Measurements from ENCODE around the gene PRDM16.
A peak's percentile ranks its signal among the peaks of the same experiment; 100 is the strongest.

Gene PRDM16

GRCh38 chr1:3390291-3390690 lies 321.3 kb downstream of the PRDM16 start (continued):
- no peak for TF ChIP-seq ZNF148 (tag by site-specific recombination; IDR thresholded peaks at IDR 0.05; ENCODE audit: borderline replicate concordance)
- TF ChIP-seq ZNF837 (tag by site-specific recombination; IDR thresholded peaks at IDR 0.05), result no peak
- no peak for TF ChIP-seq ZNF174 (tag by site-specific recombination; IDR thresholded peaks at IDR 0.05)
- no peak for TF ChIP-seq ZNF777 (tag by site-specific recombination; IDR thresholded peaks at IDR 0.05; ENCODE audit: borderline replicate concordance)

- ChIA-PET CTCF (no interaction called here), POLR2A (no interaction called here)
These were observed 322.7 kb downstream of the PRDM16 start for GRCh38 chr1:3391711-3392110.

GRCh38 chr1:3393024-3393986 lies 324.3 kb downstream of the PRDM16 start:
- POLR2A ChIA-PET, result no interaction called here
- no peak overlapping the region for H3K4me3 ChIP-seq (ENCODE audit: low read depth, low read length)
- TF ChIP-seq KLF7 (tag by site-specific recombination; IDR thresholded peaks at IDR 0.05; ENCODE audit: borderline replicate concordance) (peak; percentile 62; the same call in 1 of the 2 replicates), FEZF1 (tag by site-specific recombination; IDR thresholded peaks at IDR 0.05) (peak; percentile 87), ZNF23 (tag by site-specific recombination; IDR thresholded peaks at IDR 0.05; ENCODE audit: borderline replicate concordance) (no peak), ZNF335 (tag by site-specific recombination; conservative IDR thresholded peaks at IDR 0.05) (peak; percentile 81), ZEB2 (tag by site-specific recombination; IDR thresholded peaks at IDR 0.05) (peak; percentile 17; the same call in 1 of the 2 replicates), KLF9 (tag by site-specific recombination; IDR thresholded peaks at IDR 0.05; ENCODE audit: low read depth) (no peak), TSHZ1 (tag by site-specific recombination; IDR thresholded peaks at IDR 0.05; ENCODE audit: borderline replicate concordance) (no peak), ZNF26 (tag by site-specific recombination; IDR thresholded peaks at IDR 0.05) (no peak), ZFHX2 (tag by site-specific recombination; conservative IDR thresholded peaks at IDR 0.05) (peak; percentile 5; the same call in 1 of the 2 replicates), ZNF175 (tag by site-specific recombination; IDR thresholded peaks at IDR 0.05) (no peak), ZNF600 (tag by site-specific recombination; IDR thresholded peaks at IDR 0.05) (peak; percentile 72), ZSCAN30 (tag by site-specific recombination; IDR thresholded peaks at IDR 0.05) (peak; percentile 76; the same call in 1 of the 2 replicates), ZNF391 (tag by site-specific recombination; IDR thresholded peaks at IDR 0.05; ENCODE audit: borderline replicate concordance, low read depth) (no peak), ZNF660 (tag by site-specific recombination; IDR thresholded peaks at IDR 0.05) (no peak), ZNF354C (tag by site-specific recombination; IDR thresholded peaks at IDR 0.05; ENCODE audit: borderline replicate concordance, low read depth) (no peak)

More at GRCh38 chr1:3391711-3392110, 322.7 kb downstream of the PRDM16 start:
- no peaks in the 10 kb centered on the region for H3K9me3 ChIP-seq (ENCODE audit: control insufficient read depth, insufficient read depth, low read depth, low read length)
- no peaks in the 10 kb centered on the region for H3K36me3 ChIP-seq (ENCODE audit: control insufficient read depth in 2 of 2, insufficient read depth in 1 of 2, low read length in 2 of 2)
- TF ChIP-seq IKZF3 (tag by site-specific recombination; IDR thresholded peaks at IDR 0.05) (no peak), ZNF394 (tag by site-specific recombination; IDR thresholded peaks at IDR 0.05; ENCODE audit: borderline replicate concordance) (no peak), ZNF704 (tag by site-specific recombination; IDR thresholded peaks at IDR 0.05) (no peak), ZNF37A (tag by site-specific recombination; IDR thresholded peaks at IDR 0.05) (no peak), ZFP41 (tag by site-specific recombination; IDR thresholded peaks at IDR 0.05; ENCODE audit: borderline replicate concordance) (no peak), ZNF561 (tag by site-specific recombination; IDR thresholded peaks at IDR 0.05; ENCODE audit: borderline replicate concordance) (no peak)
- H3K27ac ChIP-seq (ENCODE audit: extremely low read depth, low read depth, low read length), result peak overlapping the region; percentile 99; the same call in 1 of the 2 replicates
- no peak overlapping the region for H3K4me3 ChIP-seq (ENCODE audit: low read depth, low read length)
- peaks cover 22% of the 10 kb centered on the region for H3K4me1 ChIP-seq (ENCODE audit: control insufficient read depth, insufficient read depth, low read length)

More at GRCh38 chr1:3393024-3393986, 324.3 kb downstream of the PRDM16 start:
- no peaks in the 10 kb centered on the region for H3K9me3 ChIP-seq (ENCODE audit: control insufficient read depth, insufficient read depth, low read depth, low read length)
- CTCF ChIA-PET, result no interaction called here
- H3K4me1 ChIP-seq (ENCODE audit: control insufficient read depth, insufficient read depth, low read length), result peaks cover 22% of the 10 kb centered on the region
- H3K36me3 ChIP-seq (ENCODE audit: control insufficient read depth in 2 of 2, insufficient read depth in 1 of 2, low read length in 2 of 2), result peaks cover 0 to 5% of the 10 kb centered on the region in 2 experiments; a peak in 1 of 3 replicates
- peak overlapping the region; percentile 99 for H3K27ac ChIP-seq (ENCODE audit: extremely low read depth, low read depth, low read length)
